Posterior cingulate gyrus (tissue), 11 donors: Measurements from ENCODE around the gene TPCN2.
"Not testable (repeated sequence)": the region's sequence is repeated elsewhere in the genome, so short reads cannot be mapped to it uniquely, and the experiment has no call there.

Source experiments
- DNase-seq, 10 donors: peaks; one replicate each; pipeline versions ENCODE4 v3.0.0 to v3.0.0-alpha.2; 2020 to 2021; ENCODE audit warnings: mixed read lengths in 3 of 10
- intact Hi-C: fragments of 100-400 bp; cut with DNase I; formaldehyde crosslinking; loops from one replicate; pipeline ENCODE4 v1.15.1; 2023

Gene TPCN2

GRCh38 chr11:69048694-69049489, at the start of gene TPCN2:
Gene TPCN2, plus strand, starts transcription at chr11:69048932. Its CDS starts 66 bp downstream, at chr11:69048998.
- peak; percentile 85 to 99 (median 93) for DNase-seq
- intact Hi-C loops, result no loop called here

DNA sequence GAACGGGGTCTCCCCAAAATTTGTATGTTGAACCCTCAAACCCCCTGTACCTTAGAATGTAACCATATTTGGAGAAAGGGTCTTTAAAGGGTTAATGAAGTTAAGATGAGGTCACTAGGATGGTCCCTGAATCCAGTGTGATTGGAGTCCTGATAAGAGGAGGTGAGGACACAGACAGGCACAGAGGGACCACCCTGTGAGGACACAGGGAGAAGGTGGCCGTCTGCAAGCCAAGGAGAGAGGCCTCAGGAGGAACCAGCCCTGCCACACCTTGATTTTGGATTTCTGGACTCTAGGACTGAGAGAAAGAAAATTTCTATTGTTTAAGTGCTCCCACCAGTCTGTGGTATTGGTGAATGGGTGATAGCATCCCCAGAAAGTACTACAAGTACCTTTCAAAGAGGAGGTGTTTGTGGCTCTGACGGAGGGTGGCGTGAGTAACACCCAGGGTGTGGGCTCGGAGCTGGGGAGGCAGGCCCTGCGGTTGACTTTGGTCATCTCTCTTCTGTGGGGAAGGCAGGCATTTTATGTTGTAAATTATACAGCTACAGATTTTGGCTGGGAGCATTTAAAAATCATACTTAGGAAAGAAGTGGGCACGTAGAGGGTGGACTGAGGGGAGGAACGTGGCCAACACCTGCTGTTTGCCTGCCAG, 49.5 kb upstream of the TPCN2 start:
- DNase-seq, result peak in 3 of 10 donors; percentile 19 to 45 (median 28)
- intact Hi-C loops, result no loop called here

DNA sequence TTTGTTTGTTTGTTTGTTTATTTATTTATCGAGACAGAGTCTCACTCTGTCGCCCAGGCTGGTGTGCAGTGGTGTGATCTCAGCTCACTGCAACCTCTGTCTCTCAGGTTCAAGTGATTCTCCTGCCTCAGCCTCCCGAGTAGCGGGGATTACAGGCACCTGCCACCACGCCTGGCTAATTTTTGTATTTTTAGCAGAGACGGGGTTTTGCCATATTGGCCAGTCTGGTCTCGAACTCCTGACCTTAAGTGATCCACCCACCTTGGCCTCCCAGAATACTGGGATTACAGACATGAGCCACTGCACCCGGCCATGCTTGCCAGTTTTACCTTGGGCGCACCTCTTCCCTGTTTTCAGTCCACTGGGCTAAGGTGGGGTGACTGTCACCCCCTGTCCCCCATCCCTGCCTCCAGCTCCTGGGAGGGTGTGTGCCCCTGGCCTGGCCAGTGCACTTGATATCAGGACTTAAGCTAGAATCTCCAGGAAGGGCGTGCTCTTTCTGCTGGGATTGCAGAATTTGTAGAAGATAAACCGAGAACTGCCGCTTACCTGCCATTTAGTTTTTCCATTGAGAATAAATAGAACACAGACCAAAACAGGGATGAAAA, 48.9 kb upstream of the TPCN2 start:
- intact Hi-C loops, result not testable (repeated sequence)
- peak in 4 of 10 donors; percentile 16 to 45 (median 27) for DNase-seq

GRCh38 chr11:69000391-69000790, 48.3 kb upstream of the TPCN2 start:
- intact Hi-C loops, result no loop called here
- DNase-seq, result peak in 4 of 10 donors; percentile 7 to 42 (median 16)

- peak in 4 of 10 donors; percentile 9 to 53 (median 35) for DNase-seq
- intact Hi-C loops, result no loop called here
Measured at GRCh38 chr11:69000831-69001242, 47.9 kb upstream of the TPCN2 start.

DNA sequence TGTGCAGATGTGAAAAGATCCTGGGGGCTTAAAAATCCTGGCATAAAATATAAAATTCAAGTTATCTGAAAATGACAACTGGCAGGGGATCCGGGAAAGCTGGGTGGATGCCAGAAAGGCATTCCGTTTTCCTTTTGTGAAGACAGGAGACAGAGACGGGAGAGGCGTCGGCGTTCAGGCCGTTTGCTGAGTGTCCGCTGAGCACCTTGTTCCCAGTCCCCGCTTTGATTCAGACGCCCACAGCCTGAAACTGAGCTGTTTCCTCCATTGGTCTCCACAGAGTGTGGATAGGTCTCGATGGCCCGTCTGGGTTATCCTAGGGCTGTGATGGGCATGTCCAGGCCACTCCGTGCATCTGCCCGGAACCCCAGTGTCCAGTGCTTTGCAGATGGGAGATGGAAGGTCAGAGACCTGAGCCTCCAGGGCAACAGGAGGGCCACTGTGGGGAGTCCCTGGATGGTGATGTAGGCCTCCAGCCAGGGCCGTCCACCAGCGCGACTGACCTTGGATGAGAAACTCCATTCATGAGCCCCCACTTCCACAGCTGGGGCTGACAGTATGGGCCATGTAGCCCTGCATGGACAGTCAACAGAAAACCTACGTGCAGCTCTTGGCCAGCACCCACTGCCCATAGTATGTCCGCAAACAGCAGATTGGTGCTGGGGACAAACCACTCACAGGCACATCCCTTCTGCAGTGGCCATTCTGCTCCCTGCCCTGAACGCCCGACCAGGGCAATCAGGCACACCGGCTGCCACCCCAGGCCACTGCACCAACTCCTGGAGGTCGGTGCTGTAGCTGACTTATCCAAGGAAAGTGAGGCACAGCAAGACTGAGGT, 47.3 kb upstream of the TPCN2 start:
- DNase-seq, result peak in 4 of 10 donors; percentile 21 to 75 (median 50)
- intact Hi-C loops, result no loop called here

GRCh38 chr11:69002110-69002569, 46.6 kb upstream of the TPCN2 start:
- peak in 3 of 10 donors; percentile 3 to 46 (median 41) for DNase-seq
- intact Hi-C loops, result no loop called here

- intact Hi-C loops, result no loop called here
- peak in 4 of 10 donors; percentile 6 to 78 (median 72) for DNase-seq
Measured at GRCh38 chr11:69002570-69003231, 46.0 kb upstream of the TPCN2 start.

GRCh38 chr11:69003301-69003865, 45.3 kb upstream of the TPCN2 start:
- intact Hi-C loops, result no loop called here
- peak in 4 of 10 donors; percentile 14 to 76 (median 32) for DNase-seq

DNA sequence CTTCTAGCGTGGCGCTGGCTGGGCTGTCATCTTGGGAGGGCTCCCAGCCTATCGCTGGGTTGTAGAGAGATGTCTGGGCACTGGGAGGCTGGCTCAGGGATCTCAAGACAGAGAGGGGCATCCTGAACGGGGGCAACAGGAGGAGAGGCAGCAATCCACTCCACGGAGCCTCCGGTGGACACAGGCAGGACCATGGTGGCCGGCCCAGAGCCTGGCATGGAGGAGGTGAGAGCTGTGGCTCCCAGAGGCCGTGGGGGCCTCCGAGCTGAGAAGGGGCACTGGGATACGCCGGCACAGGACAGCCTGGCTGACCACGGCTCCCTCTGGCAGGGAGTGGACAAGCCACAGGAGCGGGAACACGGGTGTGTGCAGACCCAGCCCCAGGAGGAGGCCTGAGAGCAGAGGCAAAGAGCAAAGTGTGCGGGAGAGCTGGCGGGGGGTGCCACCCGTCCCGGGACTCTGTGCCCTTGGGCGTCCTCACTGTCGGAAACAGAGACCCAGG, 44.8 kb upstream of the TPCN2 start:
- DNase-seq, result peak in 4 of 10 donors; percentile 13 to 82 (median 42)
- intact Hi-C loops, result no loop called here

GRCh38 chr11:69004411-69005182, 44.1 kb upstream of the TPCN2 start:
- intact Hi-C loops, result no loop called here
- peak in 4 of 10 donors; percentile 24 to 67 (median 50) for DNase-seq

DNA sequence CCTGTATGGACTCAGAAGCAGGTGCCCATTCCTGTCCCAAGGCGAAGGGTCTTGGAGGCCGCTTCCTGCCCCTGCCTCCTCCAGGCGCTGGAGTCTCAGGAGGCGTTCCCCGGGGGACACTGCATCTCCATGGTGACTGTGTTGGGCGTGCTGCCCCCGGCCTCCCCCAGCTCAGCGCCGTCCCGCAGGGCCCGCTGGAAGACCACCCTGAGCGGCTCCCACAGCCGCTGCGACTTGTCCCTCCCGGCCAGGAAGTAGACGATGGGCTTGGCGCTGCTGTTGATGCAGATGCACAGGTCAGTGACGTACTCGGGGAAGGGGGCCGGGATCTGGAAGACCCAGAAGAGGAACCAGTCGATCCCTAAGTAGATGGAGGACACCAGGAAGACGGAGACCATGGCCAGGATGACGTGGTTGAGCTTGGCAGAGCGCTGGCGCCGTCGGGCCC, 43.5 kb upstream of the TPCN2 start:
- intact Hi-C loops, result no loop called here
- DNase-seq, result peak in 4 of 10 donors; percentile 15 to 60 (median 28)

DNA sequence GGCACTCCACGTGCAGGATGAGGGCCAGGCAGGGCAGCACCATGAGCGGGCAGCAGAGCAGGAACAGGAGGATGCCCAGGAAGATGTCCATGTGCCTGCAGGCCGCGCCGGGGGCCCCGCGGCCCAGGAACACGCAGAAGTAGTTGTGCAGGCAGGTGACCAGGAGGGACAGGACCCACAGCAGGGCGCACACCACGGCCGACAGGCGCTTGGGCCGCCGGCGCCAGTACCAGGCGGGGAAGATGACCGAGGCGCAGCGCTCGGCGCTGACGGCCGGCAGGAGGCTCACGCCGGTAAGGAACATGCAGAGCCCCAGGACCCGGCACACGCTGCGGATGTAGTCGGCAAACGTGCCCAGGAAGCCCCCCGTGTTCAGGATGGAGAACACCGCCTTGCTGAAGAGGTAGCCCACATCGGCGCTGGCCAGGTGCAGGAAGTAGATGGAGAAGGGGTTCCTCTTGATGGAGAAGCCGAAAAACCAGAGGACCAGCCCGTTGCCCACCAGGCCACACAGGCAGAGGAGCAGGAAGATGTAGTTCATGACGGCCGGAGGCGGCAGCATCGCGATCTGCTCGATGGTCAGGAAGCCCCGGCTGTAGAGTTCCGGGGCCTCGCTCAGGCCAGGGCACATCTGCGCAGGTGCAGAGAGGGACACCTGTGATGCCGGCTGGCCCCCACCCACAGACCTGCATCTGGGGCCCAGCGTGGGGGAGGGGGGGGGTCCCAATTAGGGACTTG, 42.9 kb upstream of the TPCN2 start:
- peak in 4 of 10 donors; percentile 18 to 78 (median 54) for DNase-seq
- intact Hi-C loops, result no loop called here

- peak in 1 of 10 donors; percentile 24 for DNase-seq
- intact Hi-C loops, result no loop called here
Measured at GRCh38 chr11:69006816-69007215, 41.9 kb upstream of the TPCN2 start.

DNA sequence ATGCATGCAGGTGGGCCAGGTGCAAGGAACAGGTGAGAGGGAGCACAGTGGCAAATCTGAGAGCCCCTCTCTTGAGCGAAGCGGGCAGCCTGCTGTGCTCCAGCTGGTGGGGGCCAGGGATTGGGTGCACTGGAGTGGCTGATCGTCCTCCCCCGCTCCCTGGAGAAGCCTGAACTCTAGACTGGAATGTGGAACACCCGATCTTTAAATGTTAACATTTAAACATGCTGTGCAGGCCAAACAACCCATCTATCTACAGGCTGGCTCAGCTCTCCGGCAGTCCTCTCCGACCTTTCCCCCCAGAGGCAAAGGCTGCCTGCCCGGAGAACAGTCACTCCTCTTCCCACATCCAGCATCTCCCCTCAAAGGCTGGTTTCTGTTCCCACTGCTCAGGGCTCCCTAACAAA, 40.8 kb upstream of the TPCN2 start:
- DNase-seq, result peak in 4 of 10 donors; percentile 10 to 68 (median 50)

GRCh38 chr11:69008737-69009440, 39.8 kb upstream of the TPCN2 start:
- intact Hi-C loops, result no loop called here
- peak in 4 of 10 donors; percentile 26 to 66 (median 58) for DNase-seq

More for the DNA sequence above, 40.8 kb upstream of the TPCN2 start:
- intact Hi-C loops, result no loop called here
